Liver (tissue), 3 donors: ENCODE results near the gene DNAH17.

Experiments used
- EGR1 ChIP-seq, 2 donors: IDR thresholded peaks; 2 replicates each; pipeline ENCODE4 v1.6.1; 2016 to 2018; ENCODE audit warnings: antibody characterized with exemption in 2 of 2, low read depth in 2 of 2
- HNF4A ChIP-seq, 2 donors: conservative IDR thresholded peaks; 2 replicates each; pipeline ENCODE4 v1.6.1; 2016; ENCODE audit warnings: antibody characterized with exemption in 2 of 2, mild to moderate bottlenecking in 2 of 2
- JUND ChIP-seq, 2 donors: IDR thresholded peaks; 2 replicates each; pipeline ENCODE4 v1.6.1; 2016; ENCODE audit warnings: antibody characterized with exemption in 2 of 2
- RAD21 ChIP-seq, 2 donors: IDR thresholded peaks; 2 replicates each; pipeline ENCODE4 v1.6.1; 2016; ENCODE audit warnings: antibody characterized with exemption in 2 of 2, mild to moderate bottlenecking in 2 of 2
- RXRA ChIP-seq, 2 donors: IDR thresholded peaks; 2 replicates each; pipeline ENCODE4 v1.6.1; 2017 to 2018; ENCODE audit warnings: antibody characterized with exemption in 2 of 2, mild to moderate bottlenecking in 1 of 2
- TAF1 ChIP-seq: conservative IDR thresholded peaks from 2 replicates; pipeline ENCODE4 v1.6.1; 2016; ENCODE audit warnings: antibody characterized with exemption, mild to moderate bottlenecking
- TF ChIP-seq, protein P1 (sequence below): fragments of 150-350 bp; IDR thresholded peaks from 2 replicates; pipeline ENCODE4 v1.5.1; 2017; ENCODE audit warnings: improper control_type of control experiment, low read depth, low read length; ENCODE audit not compliant: missing input control
- TF ChIP-seq, protein P2 (sequence below): IDR thresholded peaks from 2 replicates; pipeline ENCODE4 v1.6.1; 2016; ENCODE audit warnings: antibody characterized with exemption
- TF ChIP-seq, protein P3 (sequence below): IDR thresholded peaks from 2 replicates; pipeline ENCODE4 v1.6.1; 2016; ENCODE audit warnings: antibody characterized with exemption, mild to moderate bottlenecking
- donor health status: healthy.
- donor health status: healthy.

DNA sequence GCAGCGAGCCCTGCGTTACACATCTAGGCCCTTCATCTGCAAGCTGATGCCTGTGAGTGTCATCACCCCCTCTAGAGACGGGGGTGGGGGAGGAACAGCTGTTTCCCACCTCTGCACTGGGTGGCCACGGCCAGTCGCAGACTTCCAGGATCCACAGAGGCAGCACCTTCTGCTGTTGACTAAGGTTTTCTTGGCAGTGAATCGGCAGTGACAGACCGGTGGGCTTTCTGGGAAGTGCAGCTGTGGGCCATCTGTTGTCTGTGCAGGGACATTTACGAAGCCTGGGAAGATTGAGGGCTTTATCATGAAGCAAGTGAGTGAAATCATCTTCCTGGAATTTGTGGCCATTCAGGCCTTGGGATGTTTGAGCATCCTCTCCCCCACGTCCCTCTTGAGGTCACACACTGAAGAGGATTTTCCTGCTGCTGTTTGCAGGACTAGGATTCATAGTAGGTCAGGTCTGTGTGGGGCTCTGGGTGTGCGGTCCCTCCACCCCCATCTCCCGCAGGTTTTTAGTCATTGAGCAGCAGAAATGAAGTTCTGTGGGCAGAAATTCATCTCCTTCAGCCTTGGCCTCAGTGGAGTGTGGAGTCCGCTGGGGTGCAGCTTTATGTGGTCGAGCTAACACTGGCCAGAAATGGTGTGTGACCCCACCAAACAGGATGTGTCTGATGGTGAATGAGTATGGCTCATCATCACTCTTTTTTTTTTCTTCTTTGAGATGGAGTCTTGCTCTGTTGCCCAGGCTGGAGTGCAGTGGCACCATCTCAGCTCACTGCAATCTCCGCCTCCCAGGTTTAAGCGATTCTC, 186.8 kb downstream of the DNAH17 start:
- TF ChIP-seq, protein P1, sequence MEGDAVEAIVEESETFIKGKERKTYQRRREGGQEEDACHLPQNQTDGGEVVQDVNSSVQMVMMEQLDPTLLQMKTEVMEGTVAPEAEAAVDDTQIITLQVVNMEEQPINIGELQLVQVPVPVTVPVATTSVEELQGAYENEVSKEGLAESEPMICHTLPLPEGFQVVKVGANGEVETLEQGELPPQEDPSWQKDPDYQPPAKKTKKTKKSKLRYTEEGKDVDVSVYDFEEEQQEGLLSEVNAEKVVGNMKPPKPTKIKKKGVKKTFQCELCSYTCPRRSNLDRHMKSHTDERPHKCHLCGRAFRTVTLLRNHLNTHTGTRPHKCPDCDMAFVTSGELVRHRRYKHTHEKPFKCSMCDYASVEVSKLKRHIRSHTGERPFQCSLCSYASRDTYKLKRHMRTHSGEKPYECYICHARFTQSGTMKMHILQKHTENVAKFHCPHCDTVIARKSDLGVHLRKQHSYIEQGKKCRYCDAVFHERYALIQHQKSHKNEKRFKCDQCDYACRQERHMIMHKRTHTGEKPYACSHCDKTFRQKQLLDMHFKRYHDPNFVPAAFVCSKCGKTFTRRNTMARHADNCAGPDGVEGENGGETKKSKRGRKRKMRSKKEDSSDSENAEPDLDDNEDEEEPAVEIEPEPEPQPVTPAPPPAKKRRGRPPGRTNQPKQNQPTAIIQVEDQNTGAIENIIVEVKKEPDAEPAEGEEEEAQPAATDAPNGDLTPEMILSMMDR, result no peak
- TF ChIP-seq TAF1 (no peak), RAD21 (IDR thresholded peaks at IDR 0.05) (no peak), EGR1 (IDR thresholded peaks at IDR 0.05; ENCODE audit: low read depth in 2 of 2) (no peak), JUND (IDR thresholded peaks at IDR 0.05) (no peak), HNF4A (conservative IDR thresholded peaks at IDR 0.05) (no peak), RXRA (IDR thresholded peaks at IDR 0.05) (peak in 1 of 2 donors; percentile 16)
- TF ChIP-seq, protein P2, sequence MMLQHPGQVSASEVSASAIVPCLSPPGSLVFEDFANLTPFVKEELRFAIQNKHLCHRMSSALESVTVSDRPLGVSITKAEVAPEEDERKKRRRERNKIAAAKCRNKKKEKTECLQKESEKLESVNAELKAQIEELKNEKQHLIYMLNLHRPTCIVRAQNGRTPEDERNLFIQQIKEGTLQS, result no peak
- TF ChIP-seq, protein P3, sequence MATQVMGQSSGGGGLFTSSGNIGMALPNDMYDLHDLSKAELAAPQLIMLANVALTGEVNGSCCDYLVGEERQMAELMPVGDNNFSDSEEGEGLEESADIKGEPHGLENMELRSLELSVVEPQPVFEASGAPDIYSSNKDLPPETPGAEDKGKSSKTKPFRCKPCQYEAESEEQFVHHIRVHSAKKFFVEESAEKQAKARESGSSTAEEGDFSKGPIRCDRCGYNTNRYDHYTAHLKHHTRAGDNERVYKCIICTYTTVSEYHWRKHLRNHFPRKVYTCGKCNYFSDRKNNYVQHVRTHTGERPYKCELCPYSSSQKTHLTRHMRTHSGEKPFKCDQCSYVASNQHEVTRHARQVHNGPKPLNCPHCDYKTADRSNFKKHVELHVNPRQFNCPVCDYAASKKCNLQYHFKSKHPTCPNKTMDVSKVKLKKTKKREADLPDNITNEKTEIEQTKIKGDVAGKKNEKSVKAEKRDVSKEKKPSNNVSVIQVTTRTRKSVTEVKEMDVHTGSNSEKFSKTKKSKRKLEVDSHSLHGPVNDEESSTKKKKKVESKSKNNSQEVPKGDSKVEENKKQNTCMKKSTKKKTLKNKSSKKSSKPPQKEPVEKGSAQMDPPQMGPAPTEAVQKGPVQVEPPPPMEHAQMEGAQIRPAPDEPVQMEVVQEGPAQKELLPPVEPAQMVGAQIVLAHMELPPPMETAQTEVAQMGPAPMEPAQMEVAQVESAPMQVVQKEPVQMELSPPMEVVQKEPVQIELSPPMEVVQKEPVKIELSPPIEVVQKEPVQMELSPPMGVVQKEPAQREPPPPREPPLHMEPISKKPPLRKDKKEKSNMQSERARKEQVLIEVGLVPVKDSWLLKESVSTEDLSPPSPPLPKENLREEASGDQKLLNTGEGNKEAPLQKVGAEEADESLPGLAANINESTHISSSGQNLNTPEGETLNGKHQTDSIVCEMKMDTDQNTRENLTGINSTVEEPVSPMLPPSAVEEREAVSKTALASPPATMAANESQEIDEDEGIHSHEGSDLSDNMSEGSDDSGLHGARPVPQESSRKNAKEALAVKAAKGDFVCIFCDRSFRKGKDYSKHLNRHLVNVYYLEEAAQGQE, result no peak
